CD14-positive monocyte (primary cell): Measurements from ENCODE around the gene TAS2R43. TPM values are rescaled to one million over a fixed set of nuclear protein-coding genes. Genes with fewer than 3 reads are reported as not detected.

Source experiments
- DNase-seq, 3 donors: peaks; one replicate each; pipeline ENCODE4 v3.0.0-alpha.2; 2011 to 2022
- H2AFZ ChIP-seq: 2 replicates; pipeline ENCODE4 v1.6.0; 2012; ENCODE audit warnings: mild to moderate bottlenecking, low read depth, low read length, inconsistent platforms; ENCODE audit not compliant: insufficient read depth, poor library complexity, severe bottlenecking
- H3K27ac ChIP-seq, 2 donors: 1 replicate in 1 of 2; 2 replicates in 1 of 2; pipeline ENCODE4 v1.5.1; 2012 to 2013; ENCODE audit warnings: low read length in 2 of 2, control low read depth in 1 of 2, inconsistent platforms in 1 of 2, low read depth in 1 of 2, mild to moderate bottlenecking in 1 of 2
- H3K27me3 ChIP-seq, 2 donors: one replicate each; pipeline versions ENCODE4 v1.6.0 to v1.6.1; 2011 to 2013; ENCODE audit warnings: low read length in 2 of 2; ENCODE audit not compliant: control insufficient read depth in 2 of 2, insufficient read depth in 2 of 2
- H3K36me3 ChIP-seq, 2 donors: replicated peaks in 1 of 2; 1 replicate in 1 of 2; 2 replicates in 1 of 2; pipeline versions ENCODE4 v1.5.1 to v1.6.1; 2012 to 2013; ENCODE audit warnings: low read length in 2 of 2, control low read depth in 1 of 2, inconsistent platforms in 1 of 2, mild to moderate bottlenecking in 1 of 2; ENCODE audit not compliant: insufficient read depth in 2 of 2, control insufficient read depth in 1 of 2
- H3K4me1 ChIP-seq, 2 donors: 1 replicate in 1 of 2; 2 replicates in 1 of 2; pipeline versions ENCODE4 v1.5.1 to v1.6.1; 2012 to 2013; ENCODE audit warnings: low read length in 2 of 2, control low read depth in 1 of 2, inconsistent platforms in 1 of 2, mild to moderate bottlenecking in 1 of 2, moderate library complexity in 1 of 2; ENCODE audit not compliant: insufficient read depth in 2 of 2, control insufficient read depth in 1 of 2
- H3K4me2 ChIP-seq: replicated peaks from 2 replicates; pipeline ENCODE3; 2012; ENCODE audit warnings: low read length, moderate library complexity, mild to moderate bottlenecking; ENCODE audit not compliant: poor library complexity, severe bottlenecking; ENCODE audit errors: extremely low read depth
- H3K4me3 ChIP-seq, 3 experiments: fragments of 200-600 bp in 1 of 3; sonication (generic) in 1 of 3; replicated peaks in 1 of 3; 1 replicate in 2 of 3; 2 replicates in 1 of 3; pipeline ENCODE4 v1.5.1; 2011 to 2013; ENCODE audit warnings: low read length in 3 of 3, mild to moderate bottlenecking in 3 of 3, control low read depth in 2 of 3, low read depth in 2 of 3, inconsistent platforms in 1 of 3, moderate library complexity in 1 of 3
- H3K79me2 ChIP-seq: 2 replicates; pipeline ENCODE4 v1.6.0; 2012; ENCODE audit warnings: mild to moderate bottlenecking, control low read depth, inconsistent platforms, low read length, moderate library complexity; ENCODE audit not compliant: insufficient read depth
- H3K9ac ChIP-seq: 2 replicates; pipeline ENCODE4 v1.6.0; 2017; ENCODE audit warnings: low read length, mild to moderate bottlenecking; ENCODE audit not compliant: insufficient read depth, poor library complexity, severe bottlenecking
- H3K9me3 ChIP-seq, 2 donors: replicated peaks in 1 of 2; 1 replicate in 1 of 2; 2 replicates in 1 of 2; pipeline versions ENCODE4 v1.5.1 to v1.6.1; 2012 to 2013; ENCODE audit warnings: low read length in 2 of 2, control low read depth in 1 of 2; ENCODE audit not compliant: control insufficient read depth in 1 of 2, insufficient read depth in 1 of 2
- H4K20me1 ChIP-seq: 2 replicates; pipeline ENCODE4 v1.6.0; 2012; ENCODE audit warnings: mild to moderate bottlenecking, low read length, control low read depth, moderate library complexity; ENCODE audit not compliant: insufficient read depth
- H3K27ac Mint-ChIP-seq, 7 donors: one replicate each; pipeline ENCODE4 v1.8.0; 2020; ENCODE audit warnings: mild to moderate bottlenecking in 7 of 7, mixed read lengths in 7 of 7, moderate library complexity in 6 of 7, inconsistent platforms in 2 of 7
- H3K27me3 Mint-ChIP-seq, 3 donors: one replicate each; pipeline ENCODE4 v1.8.0; 2021 to 2022; ENCODE audit warnings: low read depth in 3 of 3, mild to moderate bottlenecking in 3 of 3, mixed read lengths in 3 of 3, moderate library complexity in 3 of 3, inconsistent platforms in 1 of 3
- H3K36me3 Mint-ChIP-seq, 2 donors: one replicate each; pipeline ENCODE4 v1.8.0; 2020; ENCODE audit warnings: mixed read lengths in 2 of 2, inconsistent platforms in 1 of 2, mild to moderate bottlenecking in 1 of 2
- H3K4me1 Mint-ChIP-seq: one replicate; pipeline ENCODE4 v1.8.0; 2020; ENCODE audit warnings: mild to moderate bottlenecking, mixed read lengths
- H3K4me3 Mint-ChIP-seq, 2 donors: one replicate each; pipeline ENCODE4 v1.8.0; 2020; ENCODE audit warnings: mild to moderate bottlenecking in 2 of 2, mixed read lengths in 2 of 2, moderate library complexity in 1 of 2
- H3K9me3 Mint-ChIP-seq, 7 donors: one replicate each; pipeline ENCODE4 v1.8.0; 2020 to 2022; ENCODE audit warnings: mixed read lengths in 7 of 7, mild to moderate bottlenecking in 6 of 7, moderate library complexity in 6 of 7, inconsistent platforms in 2 of 7
- WGBS: methylation state at CpG from one replicate; pipeline ENCODE4 v1.1.5; 2013; ENCODE audit warnings: missing lambda C conversion rate; ENCODE audit not compliant: insufficient coverage; 5-methylcytosine and 5-hydroxymethylcytosine counted together
- intact Hi-C, 2 donors: fragments of 100-400 bp; cut with micrococcal nuclease; formaldehyde crosslinking; loops; one replicate each; pipeline versions ENCODE4 v1.15.0 to v1.15.1; 2023
- polyA plus RNA-seq, 3 donors: library from polyadenylated mRNA; depleted of rRNA in 1 of 3; unstranded in 2 of 3; stranded (reverse) in 1 of 3; fragments of 300-500 nt in 2 of 3; fragments of >200 nt in 1 of 3; fragmentation: Illumina TruSeq in 2 of 3; gene quantifications; 1 replicate in 2 of 3; 2 replicates in 1 of 3; pipeline ENCODE4 v1.2.3, GENCODE V29; 2012 to 2021
- TF ChIP-seq, protein P1 (sequence below): fragments of 200-600 bp; IDR thresholded peaks from one replicate; pipeline ENCODE4 v1.8.0; 2022; ENCODE audit warnings: antibody characterized with exemption, mild to moderate bottlenecking

The TAS2R43 gene
- polyA plus RNA-seq, 3 donors = not detected

DNA sequence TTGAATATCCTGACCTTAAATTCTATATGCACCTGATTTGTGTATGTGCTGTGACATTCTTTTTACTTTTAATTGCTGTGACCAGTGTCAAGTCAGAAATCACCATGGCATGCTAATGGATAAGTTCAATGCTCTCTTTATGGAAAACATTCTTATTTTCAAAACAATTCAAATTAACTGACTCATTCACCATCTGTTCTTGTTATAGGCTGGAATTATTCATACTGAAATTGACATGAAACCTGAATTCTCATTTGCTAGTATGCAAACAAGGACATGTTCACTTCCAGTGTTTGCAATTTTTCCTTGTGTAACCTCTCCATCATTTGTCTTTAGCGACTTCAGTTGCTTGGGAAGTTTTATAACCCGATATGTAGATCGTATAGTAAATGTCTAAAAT is 42.2 kb upstream of the TAS2R43 start, which contains the start of gene TAS2R30:
Gene TAS2R30 (minus strand): TSS at position 340 of the 400 bp plus-strand sequence. CDS start 400 bp downstream, outside the sequence.
- peaks cover 8% of the 10 kb centered on the region for H3K4me1 Mint-ChIP-seq
- Histone ChIP-seq H3K9ac (no peak within 1 kb of the TSS), H3K4me2 (no peak within 1 kb of the TSS), H3K4me3 (no peak within 1 kb of the TSS), H3K27ac (no peak within 1 kb of the TSS), H3K27me3 (no peaks in the 10 kb centered on the region), H3K4me1 (no peaks in the 10 kb centered on the region), H4K20me1 (peaks cover 3% of the 10 kb centered on the region), H3K79me2 (peaks cover 11% of the 10 kb centered on the region), H3K36me3 (no peaks in the 10 kb centered on the region), H3K9me3 (no peaks in the 10 kb centered on the region), H2AFZ (no peak within 1 kb of the TSS)
- DNase-seq = no peak
- peaks cover 5 to 8% of the 10 kb centered on the region in 2 donors for H3K36me3 Mint-ChIP-seq
- peaks cover 0 to 8% (median 0%) of the 10 kb centered on the region in 7 donors for H3K9me3 Mint-ChIP-seq
- no peak within 1 kb of the TSS for H3K4me3 Mint-ChIP-seq
- peaks cover 0 to 2% (median 0%) of the 10 kb centered on the region in 3 donors for H3K27me3 Mint-ChIP-seq
- TF ChIP-seq, protein P1, sequence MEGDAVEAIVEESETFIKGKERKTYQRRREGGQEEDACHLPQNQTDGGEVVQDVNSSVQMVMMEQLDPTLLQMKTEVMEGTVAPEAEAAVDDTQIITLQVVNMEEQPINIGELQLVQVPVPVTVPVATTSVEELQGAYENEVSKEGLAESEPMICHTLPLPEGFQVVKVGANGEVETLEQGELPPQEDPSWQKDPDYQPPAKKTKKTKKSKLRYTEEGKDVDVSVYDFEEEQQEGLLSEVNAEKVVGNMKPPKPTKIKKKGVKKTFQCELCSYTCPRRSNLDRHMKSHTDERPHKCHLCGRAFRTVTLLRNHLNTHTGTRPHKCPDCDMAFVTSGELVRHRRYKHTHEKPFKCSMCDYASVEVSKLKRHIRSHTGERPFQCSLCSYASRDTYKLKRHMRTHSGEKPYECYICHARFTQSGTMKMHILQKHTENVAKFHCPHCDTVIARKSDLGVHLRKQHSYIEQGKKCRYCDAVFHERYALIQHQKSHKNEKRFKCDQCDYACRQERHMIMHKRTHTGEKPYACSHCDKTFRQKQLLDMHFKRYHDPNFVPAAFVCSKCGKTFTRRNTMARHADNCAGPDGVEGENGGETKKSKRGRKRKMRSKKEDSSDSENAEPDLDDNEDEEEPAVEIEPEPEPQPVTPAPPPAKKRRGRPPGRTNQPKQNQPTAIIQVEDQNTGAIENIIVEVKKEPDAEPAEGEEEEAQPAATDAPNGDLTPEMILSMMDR = no peak
- intact Hi-C loops = no loop called here
- H3K27ac Mint-ChIP-seq = no peak within 1 kb of the TSS
- WGBS = no CpG with 5 or more reads among the region's 3 CpGs

DNA sequence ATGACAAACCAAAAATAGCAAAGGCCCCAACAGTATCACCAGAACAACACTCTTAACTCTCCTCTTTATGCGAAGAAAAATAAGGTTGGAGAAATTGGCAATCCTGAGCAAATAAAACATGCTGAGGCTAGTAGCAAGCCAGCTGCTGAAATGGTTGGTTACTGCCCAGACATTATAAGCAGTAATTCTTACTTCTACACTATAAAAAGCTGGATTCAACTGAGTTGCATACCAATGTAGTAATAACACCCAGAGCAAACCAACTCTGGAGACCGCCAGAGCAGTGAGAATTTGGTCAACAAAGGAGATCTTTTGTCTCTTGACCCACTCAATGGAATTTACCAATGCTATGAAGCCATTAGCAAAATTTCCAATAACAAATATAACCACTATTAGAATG is 41.7 kb upstream of the TAS2R43 start:
- Histone ChIP-seq H2AFZ (no peak overlapping the region), H3K27ac (no peak overlapping the region), H3K79me2 (peaks cover 11% of the 10 kb centered on the region), H3K4me1 (no peaks in the 10 kb centered on the region), H3K4me2 (no peak overlapping the region), H3K9me3 (peaks cover under 1 to 3% of the 10 kb centered on the region in 2 donors), H3K9ac (no peak overlapping the region), H3K4me3 (no peak overlapping the region), H3K36me3 (peaks cover 0 to 2% of the 10 kb centered on the region in 2 donors), H4K20me1 (peaks cover 3% of the 10 kb centered on the region), H3K27me3 (no peaks in the 10 kb centered on the region)
- H3K4me1 Mint-ChIP-seq = peaks cover 8% of the 10 kb centered on the region
- no peak for DNase-seq
- no CpG with 5 or more reads among the region's 2 CpGs for WGBS
- peaks cover 0 to 11% (median 3%) of the 10 kb centered on the region in 7 donors for H3K9me3 Mint-ChIP-seq
- H3K27ac Mint-ChIP-seq = no peak overlapping the region
- H3K36me3 Mint-ChIP-seq = peaks cover 9 to 13% of the 10 kb centered on the region in 2 donors
- intact Hi-C loops = no loop called here
- peaks cover 0 to 2% (median 0%) of the 10 kb centered on the region in 3 donors for H3K27me3 Mint-ChIP-seq
- no peak overlapping the region for H3K4me3 Mint-ChIP-seq
- TF ChIP-seq, protein P1 = no peak
